GDM1 (cell line): Measurements from ENCODE around the gene PTPRT.

ENCODE experiments used
- DNase-seq: peaks from one replicate; lab custom pipeline; 2025; lab: John Stamatoyannopoulos, UW

The PTPRT gene

DNA sequence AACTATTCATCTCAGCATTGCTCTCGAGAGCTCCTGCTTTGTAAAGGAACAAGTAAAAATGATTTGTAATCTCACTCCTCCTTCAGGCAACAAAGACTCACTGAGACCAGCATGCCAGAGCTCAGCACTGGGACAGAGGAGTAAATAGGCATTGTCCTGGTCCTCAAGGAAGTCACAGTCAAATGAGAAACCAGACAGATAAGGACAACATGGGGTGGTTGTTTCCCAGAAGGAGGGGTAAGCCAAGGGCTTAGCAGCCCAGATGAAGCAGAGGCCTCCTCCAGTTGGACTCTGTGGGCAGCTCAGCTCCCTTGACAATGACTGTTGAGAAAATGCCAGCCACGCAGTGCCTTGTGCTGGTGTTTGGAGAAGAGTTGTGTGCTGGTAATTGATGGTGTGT is 1145.8 kb downstream of the PTPRT start:
- no peak for DNase-seq

DNA sequence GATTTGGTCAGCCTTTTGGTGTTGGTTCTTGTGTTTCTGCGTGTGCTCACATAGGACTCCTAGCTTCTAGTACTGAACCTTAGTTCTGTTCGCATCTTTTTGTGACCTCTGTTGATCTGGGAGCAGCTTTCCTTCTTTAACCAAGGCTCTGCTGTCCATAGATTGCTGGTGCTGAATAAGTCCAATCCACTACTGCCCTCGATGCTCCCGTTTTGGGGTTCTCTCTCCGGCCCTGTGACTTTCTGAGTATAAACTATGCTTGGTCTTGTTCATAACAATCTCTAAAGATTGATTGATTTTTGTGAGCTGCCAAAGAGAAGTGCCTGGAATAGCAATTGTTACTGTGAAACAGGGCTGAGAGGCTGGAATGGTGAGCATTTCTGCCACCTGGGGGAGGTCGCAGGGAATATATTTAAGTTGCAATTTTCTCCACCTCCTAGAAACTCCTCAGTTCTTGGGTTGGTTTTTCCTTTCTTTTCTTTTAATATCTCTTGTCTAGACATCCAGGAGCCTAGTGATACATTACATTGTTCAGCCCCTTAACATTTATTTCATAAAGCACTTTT is 1148.6 kb downstream of the PTPRT start:
- DNase-seq, result no peak

GRCh38 chr20:42027746-42028268 is 1161.9 kb downstream of the PTPRT start:
- no peak for DNase-seq

- no peak for DNase-seq
These were observed 1163.1 kb downstream of the PTPRT start for GRCh38 chr20:42026599-42026998.

GRCh38 chr20:42024653-42025052 is 1165.1 kb downstream of the PTPRT start:
- no peak for DNase-seq
